ENCODE data around the gene DBR1.

DNA sequence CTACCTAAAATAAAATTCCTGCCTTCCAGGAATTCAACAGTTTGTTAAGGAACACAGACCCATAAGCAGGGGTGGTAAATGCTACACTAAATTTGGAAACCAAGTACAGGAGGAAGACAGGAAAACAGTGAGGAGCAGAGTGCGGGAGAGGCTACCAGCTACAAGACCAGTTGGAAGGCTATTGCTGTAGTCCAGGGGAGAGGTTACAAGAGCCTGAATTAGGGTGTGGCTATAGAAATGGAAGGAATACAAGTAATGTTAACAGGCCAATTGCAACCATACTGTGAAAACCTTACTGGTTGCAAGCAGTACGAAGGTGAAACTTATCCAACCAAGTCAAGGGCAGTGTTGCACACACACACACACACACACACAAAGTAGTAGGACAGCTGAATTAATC is 11.5 kb upstream of the DBR1 start:
- TF ChIP-seq POLR2AphosphoS5 (IDR thresholded peaks at IDR 0.05; ENCODE audit: low read depth, low read length) (no peak), TAF1 (IDR thresholded peaks at IDR 0.05; ENCODE audit: borderline replicate concordance, insufficient read depth, low read length) (no peak)

Data from PFSK-1 (cell line).